ENCODE results near the gene ST6GAL2.

The ST6GAL2 gene

DNA sequence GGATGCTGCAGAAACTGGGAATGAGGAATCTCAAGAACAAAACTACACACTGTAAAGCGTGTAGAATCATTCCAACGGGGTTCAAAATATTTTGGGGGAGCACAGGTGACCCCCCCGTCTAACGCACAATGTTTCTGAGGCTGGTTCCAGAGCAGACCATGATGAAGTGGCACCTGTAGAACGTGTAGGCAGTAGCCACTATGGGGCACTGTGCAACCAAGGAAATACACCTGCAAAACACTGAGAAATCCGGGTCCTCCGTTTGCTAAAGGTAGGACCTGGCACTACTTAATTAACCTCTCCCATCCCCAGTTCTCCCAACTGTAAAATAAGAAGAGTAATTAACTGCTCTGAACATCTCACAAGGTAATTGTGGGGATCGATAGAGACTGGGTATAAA is 22.6 kb downstream of the ST6GAL2 start:
- DNase-seq: no peak

DNA sequence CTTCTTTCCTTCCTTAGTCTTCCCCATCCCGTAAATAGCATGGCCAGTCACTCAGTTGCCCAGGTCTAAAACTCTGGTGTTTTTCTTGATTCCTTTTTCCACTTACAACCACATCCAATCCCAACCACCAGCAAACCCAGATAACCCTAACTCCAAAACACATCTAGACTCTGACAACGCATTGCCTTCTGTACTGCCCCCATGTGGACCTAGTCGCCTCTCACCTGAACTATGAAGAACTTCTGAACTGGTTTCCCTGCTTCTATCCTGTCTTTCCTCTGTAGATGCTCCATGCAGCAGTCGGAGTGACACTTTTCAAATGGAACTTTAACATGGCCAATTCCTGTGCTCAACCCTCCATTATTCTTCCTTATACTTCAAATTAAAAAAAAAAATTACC is 26.5 kb downstream of the ST6GAL2 start:
- no peak for DNase-seq

GRCh38 chr2:106858810-106859209 is 27.2 kb downstream of the ST6GAL2 start:
- DNase-seq: no peak

- no peak for DNase-seq
Measured at GRCh38 chr2:106857882-106858478, 28.0 kb downstream of the ST6GAL2 start.

- no peak for DNase-seq
Measured at GRCh38 chr2:106853631-106854030, 32.3 kb downstream of the ST6GAL2 start.

GRCh38 chr2:106851881-106852501 is 34.0 kb downstream of the ST6GAL2 start:
- DNase-seq: no peak

GRCh38 chr2:106851087-106851874 is 34.7 kb downstream of the ST6GAL2 start:
- no peak for DNase-seq

DNA sequence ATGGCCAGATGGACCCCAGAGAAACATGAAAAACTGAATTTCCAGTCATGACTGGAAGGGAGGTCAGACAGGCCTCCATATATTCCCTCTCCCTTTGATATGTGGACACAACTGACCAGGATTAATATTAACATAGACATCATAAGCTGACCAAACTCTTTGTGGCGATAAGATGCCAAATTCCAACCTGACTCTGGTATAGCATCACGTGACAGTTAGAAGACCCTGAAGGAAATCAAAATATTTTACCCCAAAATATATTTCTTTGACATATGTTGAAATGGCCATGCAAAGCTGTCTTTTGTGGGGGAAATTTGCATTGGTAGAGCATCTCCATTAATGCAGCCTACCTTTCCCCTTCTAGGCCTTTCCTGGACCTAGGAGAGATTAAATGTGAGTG is 36.7 kb downstream of the ST6GAL2 start:
- DNase-seq: no peak

DNA sequence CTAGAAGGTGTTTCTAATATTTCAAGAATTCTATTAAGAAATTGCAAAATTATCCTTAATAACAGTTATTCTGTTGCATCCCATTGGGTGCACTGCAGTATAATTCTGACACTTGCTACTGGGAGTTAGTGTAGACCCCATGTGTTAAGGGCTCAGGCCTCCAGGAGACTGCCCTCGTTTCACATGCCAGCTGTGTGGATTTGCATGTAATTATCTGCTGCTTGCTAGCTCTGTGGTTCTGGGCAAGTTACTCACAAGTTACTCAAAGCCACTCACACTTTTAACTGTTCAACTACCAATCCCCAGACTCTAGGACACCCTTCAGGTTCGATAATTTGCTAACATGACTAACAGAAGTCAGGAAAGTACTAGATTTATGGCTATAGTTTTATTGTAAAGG is 38.6 kb downstream of the ST6GAL2 start:
- no peak for DNase-seq

GRCh38 chr2:106845716-106846115 is 40.3 kb downstream of the ST6GAL2 start:
- no peak for DNase-seq

DNA sequence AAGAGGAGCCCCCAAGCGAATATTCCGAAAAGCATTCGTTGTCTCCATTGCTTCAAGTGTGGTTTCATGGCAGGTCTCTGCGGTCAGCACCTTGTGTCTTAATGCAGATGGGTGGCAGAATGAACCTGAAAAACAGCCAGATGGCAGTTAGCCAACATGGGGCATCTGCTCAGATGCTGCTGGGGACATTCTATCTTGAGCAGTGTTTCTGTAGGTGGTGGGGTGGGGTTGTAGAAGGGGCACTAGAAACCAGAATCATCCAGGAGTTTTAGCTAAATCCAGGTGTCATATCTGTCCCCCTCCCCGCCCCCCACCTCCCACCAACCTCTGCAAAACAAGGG is 42.1 kb downstream of the ST6GAL2 start:
- DNase-seq: no peak

GRCh38 chr2:106843001-106843909 is 42.7 kb downstream of the ST6GAL2 start:
- DNase-seq: no peak

- no peak for DNase-seq
Measured at GRCh38 chr2:106841886-106842645, 43.9 kb downstream of the ST6GAL2 start.

DNA sequence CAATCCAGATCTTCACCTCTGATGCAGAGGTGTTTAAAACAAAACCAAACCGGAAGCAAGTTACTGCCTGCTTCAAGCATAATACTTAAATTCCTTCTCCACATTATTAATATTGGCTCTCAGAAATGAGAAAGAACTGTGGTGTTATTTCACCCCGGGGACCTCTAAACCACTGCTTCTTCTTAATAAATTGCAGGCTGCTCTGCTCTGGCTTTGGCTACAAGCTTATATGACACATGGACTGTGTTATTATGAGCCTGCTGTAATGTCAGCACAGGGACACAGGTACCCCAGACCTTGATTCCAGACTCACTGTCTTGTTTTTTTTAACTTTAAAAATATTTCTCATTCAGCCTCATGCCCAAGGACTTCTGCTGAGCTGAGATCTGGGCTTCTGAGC is 45.1 kb downstream of the ST6GAL2 start:
- no peak for DNase-seq

DNA sequence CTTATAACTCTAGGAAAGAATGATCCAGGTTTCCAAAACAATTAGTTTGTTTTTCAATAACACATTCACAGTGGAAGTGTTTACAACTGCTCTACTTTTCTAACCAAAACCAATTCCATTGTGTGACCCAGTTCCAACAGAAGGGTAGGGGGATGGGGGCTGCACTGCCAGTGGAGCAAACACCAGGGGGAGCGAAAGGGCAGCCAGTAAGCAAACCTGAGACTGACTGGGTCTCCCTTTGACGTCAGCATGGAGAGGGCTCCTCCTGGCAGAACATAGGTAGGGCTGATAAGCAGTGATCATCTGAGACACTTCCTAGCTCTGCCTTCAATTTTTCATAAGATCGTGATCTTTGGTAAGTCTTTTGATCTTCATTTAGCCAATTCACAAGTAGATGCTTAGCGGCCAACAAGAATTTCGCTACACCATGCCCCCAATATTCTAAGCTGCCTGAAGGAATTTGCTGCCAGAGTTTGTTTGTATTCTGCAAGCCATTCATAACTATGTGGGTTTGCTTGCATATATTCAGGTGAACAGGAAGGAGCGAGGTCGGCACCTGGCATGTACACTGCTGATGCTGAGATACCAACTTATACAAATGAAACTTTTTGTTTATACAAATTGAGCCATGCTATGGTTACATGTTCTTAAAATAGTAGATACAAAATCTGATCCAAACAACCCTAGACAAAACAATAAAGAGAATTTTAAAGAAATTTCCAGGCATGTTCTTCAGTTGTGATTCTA is 45.9 kb downstream of the ST6GAL2 start:
- DNase-seq: no peak

GRCh38 chr2:106833256-106833655 is 52.7 kb downstream of the ST6GAL2 start:
- DNase-seq: no peak

GRCh38 chr2:106831816-106832569 is 54.0 kb downstream of the ST6GAL2 start:
- DNase-seq: no peak

DNA sequence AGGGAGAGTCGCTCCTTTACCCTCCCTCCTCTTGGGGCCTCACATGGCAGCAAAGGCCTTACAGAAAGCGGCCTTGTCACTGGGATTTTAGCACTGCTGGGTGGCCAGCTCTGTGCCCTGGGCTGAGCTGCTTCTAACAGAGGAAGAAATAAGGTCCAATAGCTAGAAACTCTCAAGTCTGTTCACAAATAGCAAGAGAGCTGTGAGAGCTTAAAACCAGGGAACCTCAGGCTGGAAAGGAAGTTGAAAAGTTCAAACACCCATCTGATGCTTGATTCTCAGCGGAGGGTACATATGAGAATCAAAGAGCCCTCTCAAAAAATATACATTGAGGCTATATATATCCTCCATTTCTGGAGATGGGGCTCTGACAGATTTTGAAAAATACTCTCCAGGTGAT is 54.7 kb downstream of the ST6GAL2 start:
- DNase-seq: no peak

- DNase-seq: no peak
Measured at GRCh38 chr2:106830191-106830590, 55.8 kb downstream of the ST6GAL2 start.

DNA sequence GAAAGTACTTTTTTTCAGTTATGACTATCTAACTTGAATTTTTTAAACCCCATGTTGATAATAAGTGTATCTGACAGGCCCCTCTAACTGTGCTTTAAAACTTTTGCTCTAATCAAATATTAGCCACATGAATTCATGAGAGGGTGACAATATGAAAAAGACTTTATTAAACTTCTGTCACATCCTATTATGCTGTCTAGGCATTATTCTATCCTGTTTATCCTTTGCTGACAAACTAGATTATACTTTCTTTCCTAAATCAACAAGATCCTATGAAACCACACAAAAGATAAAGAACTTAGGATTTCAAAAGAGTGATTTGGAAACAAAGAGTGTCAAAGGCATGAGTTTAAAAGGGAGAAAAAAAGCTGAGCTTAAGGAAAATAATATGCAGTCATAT is 57.8 kb downstream of the ST6GAL2 start:
- DNase-seq: no peak

DNA sequence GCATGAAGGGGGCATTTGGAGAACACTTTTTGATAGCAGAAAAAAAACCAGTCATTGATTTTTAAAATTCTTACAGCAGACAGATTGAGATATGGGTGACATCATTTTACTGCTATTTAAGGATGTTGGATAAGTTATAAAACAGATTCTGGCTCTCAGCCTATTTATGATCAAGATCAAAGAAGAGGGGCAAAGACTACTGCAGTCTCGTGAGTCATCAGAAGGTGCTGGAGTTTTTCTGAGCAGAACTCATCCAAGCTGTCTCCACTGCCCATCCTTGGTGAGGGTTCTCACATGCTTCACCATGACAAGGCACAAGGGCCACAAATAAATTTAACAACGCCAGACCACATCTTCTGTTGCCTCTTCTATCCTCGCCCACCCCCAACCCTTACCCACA is 58.8 kb downstream of the ST6GAL2 start:
- no peak for DNase-seq
